IPS-15b (cell line): Measurements from ENCODE around the gene OR10H4.
"Not testable (repeated sequence)": the region's sequence is repeated elsewhere in the genome, so short reads cannot be mapped to it uniquely, and the experiment has no call there.

Experiments
- H3K27me3 ChIP-seq: one replicate; pipeline ENCODE4 v1.6.1; 2013; ENCODE audit warnings: low read length; ENCODE audit not compliant: control insufficient read depth, insufficient read depth
- H3K36me3 ChIP-seq: one replicate; pipeline ENCODE4 v1.6.1; 2013; ENCODE audit warnings: low read length; ENCODE audit not compliant: control insufficient read depth, insufficient read depth
- H3K4me1 ChIP-seq: one replicate; pipeline ENCODE4 v1.6.1; 2013; ENCODE audit warnings: mild to moderate bottlenecking, low read length; ENCODE audit not compliant: control insufficient read depth, insufficient read depth
- H3K4me3 ChIP-seq: one replicate; pipeline ENCODE4 v1.5.1; 2013; ENCODE audit warnings: low read depth, low read length
- H3K9ac ChIP-seq: one replicate; pipeline ENCODE4 v1.6.1; 2013; ENCODE audit warnings: low read depth, mild to moderate bottlenecking, low read length
- H3K9me3 ChIP-seq: one replicate; pipeline ENCODE4 v1.6.1; 2013; ENCODE audit warnings: mild to moderate bottlenecking, low read length; ENCODE audit not compliant: control insufficient read depth, insufficient read depth

Gene OR10H4

DNA sequence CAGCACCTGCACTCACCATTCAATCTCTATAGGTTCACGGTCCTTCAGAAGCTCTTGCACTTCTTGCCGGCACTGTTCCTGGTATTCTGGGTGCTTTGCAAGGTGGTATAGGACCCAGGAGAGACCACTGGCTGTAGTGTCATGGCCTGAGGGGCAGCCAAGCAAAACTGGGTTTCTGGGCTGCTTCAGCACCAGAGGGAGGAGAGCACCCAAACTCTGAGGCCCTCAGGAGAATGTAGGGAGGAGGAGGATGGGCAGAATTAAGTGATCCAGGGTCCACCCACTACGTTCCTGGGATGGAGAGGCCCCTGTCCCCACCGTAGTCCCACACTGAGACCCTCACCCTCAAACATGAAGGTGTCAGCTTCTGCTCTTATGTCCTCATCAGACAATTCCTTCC, 26.8 kb upstream of the OR10H4 start:
- H3K4me1 ChIP-seq: no peaks in the 10 kb centered on the region
- no peaks in the 10 kb centered on the region for H3K36me3 ChIP-seq
- H3K9me3 ChIP-seq: no peaks in the 10 kb centered on the region
- peaks cover 6% of the 10 kb centered on the region for H3K27me3 ChIP-seq
- H3K4me3 ChIP-seq: no peak overlapping the region
- H3K9ac ChIP-seq: no peak overlapping the region

DNA sequence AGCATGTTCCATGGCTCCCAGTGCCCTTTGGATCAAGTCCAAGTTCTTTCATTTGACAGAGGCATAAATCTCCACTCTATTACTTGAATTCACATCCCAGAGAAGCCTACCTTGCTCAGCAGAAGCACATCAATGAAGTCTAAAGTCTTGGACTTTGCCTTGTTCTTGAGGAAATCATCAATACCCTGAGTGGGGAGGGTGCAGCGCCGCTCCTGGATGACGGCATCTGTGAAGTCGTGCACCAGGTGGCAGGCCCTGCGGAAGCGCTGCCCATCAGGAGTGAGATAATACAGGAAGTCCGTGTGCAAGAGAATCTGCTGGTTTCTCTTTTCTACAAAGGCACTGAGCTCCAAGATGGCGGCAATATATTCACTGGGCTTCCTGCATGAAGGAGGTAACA, 25.1 kb upstream of the OR10H4 start:
- H3K4me1 ChIP-seq: no peaks in the 10 kb centered on the region
- H3K27me3 ChIP-seq: peaks cover 12% of the 10 kb centered on the region
- no peak overlapping the region for H3K4me3 ChIP-seq
- H3K9ac ChIP-seq: no peak overlapping the region
- H3K9me3 ChIP-seq: no peaks in the 10 kb centered on the region
- H3K36me3 ChIP-seq: no peaks in the 10 kb centered on the region

DNA sequence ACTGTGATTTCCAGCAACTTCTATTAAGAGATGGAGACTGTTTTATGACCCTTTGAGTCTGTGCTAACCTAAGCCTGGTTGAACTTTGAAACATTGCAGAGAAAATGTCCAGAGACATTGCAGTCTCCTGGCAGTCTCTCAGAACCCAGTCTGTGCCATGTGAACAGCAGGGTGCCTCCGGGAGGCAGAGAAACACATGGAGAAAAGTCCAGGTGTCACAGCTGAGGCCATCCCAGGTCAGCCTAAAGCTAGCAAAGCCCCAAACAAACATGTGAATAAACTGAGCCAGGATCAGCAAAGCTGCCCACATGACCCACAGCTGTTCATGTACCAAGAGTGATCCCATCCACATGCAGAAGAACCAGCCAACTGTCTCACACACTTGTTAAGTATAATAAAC, 22.3 kb upstream of the OR10H4 start:
- H3K27me3 ChIP-seq: peaks cover 25% of the 10 kb centered on the region
- H3K4me3 ChIP-seq: no peak overlapping the region
- H3K9me3 ChIP-seq: no peaks in the 10 kb centered on the region
- H3K4me1 ChIP-seq: no peaks in the 10 kb centered on the region
- no peak overlapping the region for H3K9ac ChIP-seq
- no peaks in the 10 kb centered on the region for H3K36me3 ChIP-seq

DNA sequence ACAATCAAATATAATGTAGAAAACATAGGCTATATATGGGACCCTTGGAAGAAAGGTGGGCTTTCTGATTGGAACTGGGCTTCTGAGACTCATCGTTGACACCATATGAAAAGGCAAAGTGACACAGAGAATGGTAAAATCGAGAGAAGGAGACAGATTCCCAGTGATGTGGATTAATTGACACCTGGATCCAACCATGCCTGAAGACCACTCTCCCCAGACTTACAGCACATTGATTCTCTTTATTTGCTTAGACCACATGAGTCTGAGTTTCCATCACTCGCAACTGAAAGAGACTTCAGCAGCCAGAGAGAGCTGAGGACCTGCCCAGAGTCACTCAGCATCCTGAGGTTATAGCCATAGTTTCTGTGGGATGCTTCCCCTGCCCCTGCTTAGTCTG, 20.5 kb upstream of the OR10H4 start:
- H3K9ac ChIP-seq: no peak overlapping the region
- H3K9me3 ChIP-seq: no peaks in the 10 kb centered on the region
- no peaks in the 10 kb centered on the region for H3K4me1 ChIP-seq
- H3K36me3 ChIP-seq: no peaks in the 10 kb centered on the region
- peaks cover 27% of the 10 kb centered on the region for H3K27me3 ChIP-seq
- H3K4me3 ChIP-seq: no peak overlapping the region

DNA sequence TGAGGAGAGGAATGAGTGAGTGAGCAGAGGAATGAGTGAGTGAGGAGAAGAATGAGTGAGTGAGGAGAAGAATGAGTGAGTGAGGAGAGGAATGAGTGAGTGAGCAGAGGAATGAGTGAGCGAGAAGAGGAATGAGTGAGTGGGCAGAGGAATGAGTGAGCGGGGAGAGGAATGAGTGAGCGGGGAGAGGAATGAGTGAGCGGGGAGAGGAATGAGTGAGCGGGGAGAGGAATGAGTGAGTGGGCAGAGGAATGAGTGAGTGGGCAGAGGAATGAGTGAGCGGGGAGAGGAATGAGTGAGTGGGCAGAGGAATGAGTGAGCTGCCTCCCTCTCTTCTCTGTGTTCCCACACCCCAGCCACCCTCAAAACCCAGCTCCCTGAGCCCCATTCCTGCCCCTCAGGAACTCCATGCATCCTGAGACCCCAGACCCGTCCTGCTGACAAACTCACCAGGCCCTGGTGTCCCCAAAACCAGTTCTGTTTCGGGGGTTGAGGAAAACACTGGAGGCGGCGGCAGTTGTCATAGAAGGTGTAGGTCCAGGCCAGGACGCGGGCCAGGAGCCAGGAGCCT, 15.0 kb upstream of the OR10H4 start:
- H3K4me1 ChIP-seq, H3K9ac ChIP-seq, H3K9me3 ChIP-seq, H3K4me3 ChIP-seq, H3K36me3 ChIP-seq: not testable (repeated sequence)
- H3K27me3 ChIP-seq: peaks cover 55% of the 10 kb centered on the region

DNA sequence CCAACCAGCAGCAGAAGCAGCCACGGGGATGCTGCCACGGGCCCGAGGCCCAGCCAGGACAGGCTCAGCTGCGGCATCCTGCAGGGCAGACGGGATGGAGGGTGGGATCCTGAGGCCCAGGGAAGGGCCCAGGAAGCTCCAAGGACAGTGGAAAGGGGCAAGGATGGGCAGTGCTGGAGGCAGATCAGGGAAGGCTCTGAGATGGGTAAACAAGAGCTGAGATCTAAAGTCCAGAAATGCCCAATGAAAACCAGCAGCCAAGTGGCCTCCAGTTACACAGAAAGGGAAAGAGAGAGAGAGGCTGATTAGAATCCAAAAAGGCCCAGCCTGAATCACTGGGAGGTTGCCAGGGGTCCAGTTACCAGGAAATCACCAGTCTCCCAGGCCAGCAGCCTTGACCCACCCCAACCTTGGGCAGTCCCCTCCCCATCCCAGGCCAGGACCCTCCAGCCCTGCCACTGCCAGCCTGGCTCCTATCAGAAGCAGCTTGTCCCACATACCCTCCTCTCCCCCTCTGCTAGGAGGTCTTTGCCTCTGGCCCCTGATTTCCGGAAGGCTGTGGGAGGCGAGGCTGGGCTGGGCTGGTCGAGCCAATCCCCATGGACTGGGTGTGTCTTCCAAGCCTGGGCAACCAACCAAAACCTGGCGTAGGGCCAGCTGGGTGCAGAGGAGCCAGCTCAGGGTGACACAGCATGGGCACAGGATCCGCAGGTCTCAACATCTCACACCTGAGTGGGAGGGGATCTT, 14.3 kb upstream of the OR10H4 start, which contains the start of gene CYP4F11:
Gene CYP4F11, minus strand, starts transcription at position 198 of the 747 bp plus-strand sequence. Its CDS starts 121 bp downstream, at position 77.
- Histone ChIP-seq H3K9ac (no peak within 1 kb of the TSS), H3K9me3 (no peaks in the 10 kb centered on the region), H3K36me3 (no peaks in the 10 kb centered on the region), H3K4me3 (no peak within 1 kb of the TSS), H3K27me3 (peaks cover 54% of the 10 kb centered on the region), H3K4me1 (no peaks in the 10 kb centered on the region)

DNA sequence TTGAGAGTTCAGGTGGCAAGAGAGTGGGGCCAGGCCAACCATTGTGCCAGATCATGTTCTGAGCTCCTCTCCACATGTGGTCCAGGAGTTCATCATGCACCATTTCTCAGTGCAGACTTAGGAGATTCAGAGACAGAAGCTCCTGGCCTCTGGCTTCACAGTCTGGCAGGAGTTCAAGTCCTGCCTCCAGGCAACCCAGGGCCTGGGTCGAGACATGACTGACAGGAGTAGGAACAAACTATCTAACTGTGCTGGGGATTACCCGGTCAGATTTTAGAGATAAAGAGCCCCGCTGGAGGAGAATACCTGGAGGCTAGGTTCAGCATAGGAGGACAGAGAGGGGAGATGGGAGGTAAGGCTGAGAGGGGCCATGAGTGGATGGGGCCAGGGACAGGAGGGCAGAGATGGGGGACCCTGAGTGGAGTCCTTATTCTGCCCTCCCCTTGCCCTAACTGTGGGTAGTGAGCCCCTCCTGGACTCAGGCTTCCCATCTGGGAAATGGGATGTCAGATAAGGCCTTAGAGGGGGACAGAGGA, 13.6 kb upstream of the OR10H4 start:
- Histone ChIP-seq H3K9me3 (no peaks in the 10 kb centered on the region), H3K9ac (no peak overlapping the region), H3K36me3 (no peaks in the 10 kb centered on the region), H3K27me3 (peaks cover 47% of the 10 kb centered on the region), H3K4me3 (no peak overlapping the region), H3K4me1 (no peaks in the 10 kb centered on the region)

DNA sequence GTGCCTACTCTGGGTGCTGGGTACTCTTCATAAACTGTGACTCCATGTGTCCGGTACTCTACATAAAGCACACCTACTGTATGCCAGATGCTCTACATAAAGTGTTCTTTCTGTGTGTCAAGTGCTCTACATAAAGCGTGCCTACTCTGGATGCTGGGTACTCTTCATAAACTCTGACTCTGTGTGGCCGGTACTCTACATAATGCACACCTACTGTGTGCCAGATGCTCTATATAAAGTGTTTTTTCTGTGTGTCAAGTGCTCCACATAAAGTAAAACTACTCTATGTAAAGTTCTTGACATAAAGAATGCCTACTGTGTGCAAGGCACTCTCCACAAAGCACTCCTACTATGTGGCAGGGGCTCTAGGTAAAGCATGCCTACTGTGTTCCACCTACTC, 12.6 kb upstream of the OR10H4 start:
- no peaks in the 10 kb centered on the region for H3K36me3 ChIP-seq

DNA sequence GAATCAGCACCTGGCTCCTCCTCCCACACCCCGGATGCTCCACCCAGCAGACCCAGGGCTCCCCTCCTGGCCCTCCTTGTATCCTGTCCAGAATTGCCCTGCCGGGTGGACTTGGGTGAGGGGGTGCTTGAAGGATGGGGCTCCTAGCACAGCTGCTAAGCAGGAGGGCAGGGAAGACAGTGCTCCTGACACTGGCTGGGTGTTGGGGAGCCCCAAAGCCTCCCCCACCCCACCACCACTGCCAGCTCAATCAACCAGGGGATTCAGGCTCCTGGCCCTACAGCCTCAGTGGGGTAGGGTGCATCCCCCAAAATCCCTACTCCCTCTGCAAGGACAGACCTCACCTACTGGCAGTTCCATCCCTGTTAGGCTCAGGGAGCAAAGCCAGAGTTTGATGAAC, 11.9 kb upstream of the OR10H4 start:
- H3K9ac ChIP-seq: no peak overlapping the region
- H3K27me3 ChIP-seq: peaks cover 36% of the 10 kb centered on the region
- H3K4me1 ChIP-seq: no peaks in the 10 kb centered on the region
- H3K36me3 ChIP-seq: no peaks in the 10 kb centered on the region
- H3K9me3 ChIP-seq: no peaks in the 10 kb centered on the region
- H3K4me3 ChIP-seq: no peak overlapping the region

More for the DNA sequence above, 12.6 kb upstream of the OR10H4 start:
- Histone ChIP-seq H3K9me3 (no peaks in the 10 kb centered on the region), H3K4me1 (no peaks in the 10 kb centered on the region), H3K27me3 (peaks cover 39% of the 10 kb centered on the region), H3K4me3 (no peak overlapping the region), H3K9ac (no peak overlapping the region)

DNA sequence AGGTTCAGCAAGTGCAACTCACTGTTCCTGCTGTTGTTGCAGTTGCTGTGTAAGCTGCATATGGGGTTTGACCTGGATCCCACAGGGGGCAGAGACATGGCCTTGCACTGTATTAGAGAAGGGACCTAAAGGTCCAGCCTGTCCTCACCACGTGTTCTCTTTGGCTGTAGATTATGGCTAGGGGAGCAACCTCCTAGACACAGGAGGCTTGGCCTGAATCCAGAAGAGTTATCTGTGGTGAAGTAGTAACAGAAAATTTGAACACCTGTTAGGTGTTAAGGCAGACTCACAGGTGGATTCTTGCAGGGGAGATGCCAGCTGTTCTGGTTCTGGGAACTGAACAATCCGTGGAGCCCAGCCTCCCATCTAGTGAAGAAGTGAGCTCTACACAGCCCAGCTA, 11.0 kb upstream of the OR10H4 start:
- Histone ChIP-seq H3K27me3 (peaks cover 36% of the 10 kb centered on the region), H3K9me3 (no peaks in the 10 kb centered on the region), H3K4me1 (no peaks in the 10 kb centered on the region), H3K36me3 (no peaks in the 10 kb centered on the region), H3K4me3 (no peak overlapping the region), H3K9ac (no peak overlapping the region)

DNA sequence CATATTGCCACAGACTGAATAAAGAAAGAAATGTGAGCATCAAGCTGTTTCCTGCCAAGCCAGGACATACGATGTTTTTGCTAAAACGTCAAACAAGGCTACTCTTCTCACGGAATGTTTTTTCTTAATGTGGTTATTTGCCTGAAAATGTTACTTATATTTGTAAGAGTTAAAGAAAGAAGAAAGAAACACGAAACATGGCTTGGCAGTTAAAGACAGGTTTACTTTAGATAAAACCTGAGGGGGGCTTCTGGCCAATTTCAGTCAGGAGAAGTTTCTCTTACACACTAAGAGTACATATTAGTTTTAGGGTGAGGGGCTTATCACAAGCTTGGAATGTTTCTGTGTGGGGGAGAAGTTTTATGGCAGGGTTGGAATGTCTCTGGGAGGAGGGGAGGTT, 4.4 kb upstream of the OR10H4 start:
- Histone ChIP-seq H3K9ac (no peak overlapping the region), H3K4me3 (no peak overlapping the region), H3K9me3 (no peaks in the 10 kb centered on the region), H3K36me3 (no peaks in the 10 kb centered on the region), H3K27me3 (no peaks in the 10 kb centered on the region), H3K4me1 (no peaks in the 10 kb centered on the region)

DNA sequence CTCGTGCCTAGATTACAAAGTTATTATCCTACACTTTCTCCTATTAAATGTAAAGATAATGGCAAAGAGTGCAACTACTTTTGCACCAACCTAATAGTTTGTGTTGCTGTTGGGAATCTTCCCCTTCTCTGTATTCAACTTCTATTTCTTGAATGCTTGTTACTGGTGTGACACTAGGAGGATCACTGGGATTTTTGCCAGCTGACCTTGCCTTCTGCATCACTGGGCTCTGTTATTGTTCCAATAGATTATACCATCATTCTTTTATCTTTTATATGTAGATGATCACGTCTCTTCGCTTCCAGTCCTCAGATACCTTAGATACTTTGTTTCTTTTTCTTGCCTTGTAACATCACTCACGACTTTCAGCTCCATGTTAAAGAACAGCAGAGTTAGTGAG, 3.5 kb upstream of the OR10H4 start:
- Histone ChIP-seq H3K9ac (no peak overlapping the region), H3K4me1 (no peaks in the 10 kb centered on the region), H3K9me3 (no peaks in the 10 kb centered on the region), H3K27me3 (no peaks in the 10 kb centered on the region), H3K4me3 (no peak overlapping the region), H3K36me3 (no peaks in the 10 kb centered on the region)
